AG04450 (cell line): ENCODE data around the gene ZNF783. TPM values are rescaled to one million over a fixed set of nuclear protein-coding genes. Genes with fewer than 3 reads are reported as not detected.

ENCODE experiments used
- CTCF ChIA-PET: fragments of 300-600, 350-600 bp; formaldehyde crosslinking; extraction: SDS; loops from one replicate; lab custom pipeline; 2022; ENCODE audit warnings: antibody characterized with exemption, inconsistent platforms; lab: Charles Lee
- POLR2A ChIA-PET: fragments of 350-600 bp; formaldehyde crosslinking; extraction: SDS; loops from one replicate; lab custom pipeline; 2021; ENCODE audit warnings: antibody characterized with exemption, inconsistent platforms; lab: Yijun Ruan, JAX
- DNase-seq: peaks from one replicate; pipeline ENCODE4 v3.0.0-alpha.2; 2011; ENCODE audit warnings: low read depth, low spot score
- H3K27ac ChIP-seq: one replicate; pipeline ENCODE4 v1.5.1; 2012; ENCODE audit warnings: low read depth, low read length, control low read depth
- H3K27me3 ChIP-seq: one replicate; pipeline ENCODE4 v1.6.0; 2012; ENCODE audit warnings: low read length; ENCODE audit not compliant: control insufficient read depth, insufficient read depth
- H3K4me3 ChIP-seq: 2 replicates; pipeline ENCODE4 v1.5.1; 2011; ENCODE audit warnings: mild to moderate bottlenecking, low read depth, low read length, control low read depth
- H3K9me3 ChIP-seq: 2 replicates; pipeline ENCODE4 v1.5.1; 2012; ENCODE audit warnings: low read length; ENCODE audit not compliant: control insufficient read depth, insufficient read depth
- polyA plus RNA-seq: library from polyadenylated mRNA; depleted of rRNA; stranded (reverse); fragments of >200 nt; gene quantifications from 2 replicates; pipeline ENCODE4 v1.2.3, GENCODE V29; 2011
- TF ChIP-seq, protein P1 (sequence below): IDR thresholded peaks from 2 replicates; pipeline ENCODE4 v1.5.1; 2011; ENCODE audit warnings: low read depth, low read length, control low read depth, inconsistent platforms

The ZNF783 gene
- polyA plus RNA-seq, 1 experiment = 5.2 TPM

DNA sequence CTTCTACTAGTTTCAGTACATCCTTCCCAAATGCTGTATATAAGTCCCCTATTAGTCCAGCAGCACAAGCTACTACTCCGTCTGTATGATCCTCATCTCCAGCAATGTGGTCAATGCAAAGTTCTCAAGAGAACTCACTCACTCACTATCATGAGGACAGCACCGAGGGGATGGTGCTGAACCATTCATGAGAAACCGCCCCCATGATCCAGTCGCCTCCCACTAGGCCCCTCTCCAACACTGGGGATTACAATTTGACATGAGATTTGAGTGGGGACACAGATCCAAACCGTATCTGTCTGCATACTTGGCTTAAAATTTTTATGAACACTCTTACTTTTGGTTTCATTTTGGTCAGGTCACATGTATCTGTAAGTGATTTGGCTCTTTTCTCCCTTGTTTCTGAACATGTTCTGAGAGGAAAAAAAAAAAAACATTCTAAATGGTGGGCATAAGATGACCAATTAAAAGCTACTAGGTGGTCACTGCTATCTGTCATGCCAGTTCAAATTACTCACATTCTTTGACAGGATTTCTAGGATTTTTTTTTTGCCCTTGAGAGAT is 60.1 kb downstream of the ZNF783 start:
- no peak overlapping the region for H3K27ac ChIP-seq
- POLR2A ChIA-PET = interaction anchor here (1.0 kb wide), 1 partner anchor 60 kb away, joined by 3 read pairs; the partner anchor contains the start of gene ZNF783
- DNase-seq = no peak
- H3K27me3 ChIP-seq = peaks cover 2% of the 10 kb centered on the region
- CTCF ChIA-PET = interaction anchor here (1.5 to 4.1 kb wide), 2 partner anchors 12 to 101 kb away, joined by 5 to 34 read pairs; no protein-coding TSS in a partner anchor
- no peaks in the 10 kb centered on the region for H3K9me3 ChIP-seq
- TF ChIP-seq, protein P1, sequence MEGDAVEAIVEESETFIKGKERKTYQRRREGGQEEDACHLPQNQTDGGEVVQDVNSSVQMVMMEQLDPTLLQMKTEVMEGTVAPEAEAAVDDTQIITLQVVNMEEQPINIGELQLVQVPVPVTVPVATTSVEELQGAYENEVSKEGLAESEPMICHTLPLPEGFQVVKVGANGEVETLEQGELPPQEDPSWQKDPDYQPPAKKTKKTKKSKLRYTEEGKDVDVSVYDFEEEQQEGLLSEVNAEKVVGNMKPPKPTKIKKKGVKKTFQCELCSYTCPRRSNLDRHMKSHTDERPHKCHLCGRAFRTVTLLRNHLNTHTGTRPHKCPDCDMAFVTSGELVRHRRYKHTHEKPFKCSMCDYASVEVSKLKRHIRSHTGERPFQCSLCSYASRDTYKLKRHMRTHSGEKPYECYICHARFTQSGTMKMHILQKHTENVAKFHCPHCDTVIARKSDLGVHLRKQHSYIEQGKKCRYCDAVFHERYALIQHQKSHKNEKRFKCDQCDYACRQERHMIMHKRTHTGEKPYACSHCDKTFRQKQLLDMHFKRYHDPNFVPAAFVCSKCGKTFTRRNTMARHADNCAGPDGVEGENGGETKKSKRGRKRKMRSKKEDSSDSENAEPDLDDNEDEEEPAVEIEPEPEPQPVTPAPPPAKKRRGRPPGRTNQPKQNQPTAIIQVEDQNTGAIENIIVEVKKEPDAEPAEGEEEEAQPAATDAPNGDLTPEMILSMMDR = no peak
- peak overlapping the region; percentile 42 for H3K4me3 ChIP-seq

DNA sequence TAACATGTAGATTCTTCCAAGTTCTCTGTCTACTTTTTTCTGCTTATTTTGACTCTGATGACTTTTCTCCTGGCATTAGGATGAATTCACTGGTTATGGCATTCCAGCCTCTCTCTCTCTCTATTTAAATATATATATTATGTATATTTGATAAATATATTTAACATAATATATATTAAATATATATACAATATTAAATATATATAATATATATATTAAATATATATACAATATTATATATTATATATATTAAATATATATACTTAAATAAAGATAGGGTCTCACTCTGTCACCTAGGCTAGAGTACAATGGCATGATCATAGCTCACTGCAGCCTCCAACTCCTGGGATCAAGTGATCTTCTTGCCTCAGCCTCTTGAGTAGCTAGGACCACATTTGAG is 60.7 kb downstream of the ZNF783 start:
- DNase-seq = no peak
- POLR2A ChIA-PET = no interaction called here
- Histone ChIP-seq H3K9me3 (no peaks in the 10 kb centered on the region), H3K4me3 (no peak overlapping the region), H3K27ac (no peak overlapping the region), H3K27me3 (no peaks in the 10 kb centered on the region)
- CTCF ChIA-PET = interaction anchor here (4.1 kb wide), 1 partner anchor 12 kb away, joined by 34 read pairs; no protein-coding TSS in a partner anchor
- TF ChIP-seq, protein P1 = no peak

DNA sequence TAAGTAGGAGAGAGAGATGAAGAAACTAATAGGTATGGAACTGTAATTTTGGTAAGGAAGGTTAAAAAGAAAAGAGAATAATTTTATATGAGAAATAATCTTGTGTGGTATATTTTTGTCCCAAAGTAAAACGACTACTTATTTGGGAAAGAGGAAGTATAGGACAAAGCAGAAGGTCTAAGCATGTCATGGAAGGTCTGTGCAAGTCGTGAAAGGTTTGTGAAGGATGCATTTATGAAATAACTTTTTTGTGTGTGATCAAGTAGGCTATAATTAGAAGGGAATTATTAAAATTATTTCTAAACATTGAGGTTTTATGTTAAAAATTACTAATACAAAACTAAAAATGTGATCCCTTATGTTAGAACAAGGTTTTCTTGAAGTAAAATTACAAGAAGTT is 63.3 kb downstream of the ZNF783 start:
- no peak overlapping the region for H3K4me3 ChIP-seq
- POLR2A ChIA-PET = interaction anchor here (0.5 kb wide), 1 partner anchor 102 kb away, joined by 5 read pairs; no protein-coding TSS in a partner anchor
- CTCF ChIA-PET = no interaction called here
- H3K9me3 ChIP-seq = no peaks in the 10 kb centered on the region
- TF ChIP-seq, protein P1 = no peak
- no peak overlapping the region for H3K27ac ChIP-seq
- no peak for DNase-seq
- no peaks in the 10 kb centered on the region for H3K27me3 ChIP-seq

DNA sequence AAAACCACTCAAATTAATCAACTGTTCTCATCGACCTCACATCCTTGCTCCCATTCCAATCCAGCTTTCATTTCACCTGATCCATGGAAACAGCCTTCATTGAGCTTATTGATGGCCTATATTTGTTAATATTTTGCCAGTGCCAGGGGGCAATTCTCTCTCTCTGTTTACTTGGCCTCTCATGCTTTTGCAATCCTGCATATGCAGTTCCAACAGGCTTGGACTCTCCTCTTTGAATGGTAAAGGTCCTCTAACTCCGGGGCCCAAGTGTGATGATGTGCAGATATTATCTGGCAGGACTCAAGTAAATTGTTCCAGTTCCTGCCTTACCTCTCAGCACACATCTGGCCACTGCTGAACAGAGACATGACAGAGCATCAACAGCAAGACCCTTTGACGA is 67.3 kb downstream of the ZNF783 start:
- Histone ChIP-seq H3K27ac (no peak overlapping the region), H3K27me3 (no peaks in the 10 kb centered on the region), H3K9me3 (no peaks in the 10 kb centered on the region; the same call in 1 of the 2 replicates), H3K4me3 (no peak overlapping the region)
- CTCF ChIA-PET = no interaction called here
- TF ChIP-seq, protein P1 = no peak
- DNase-seq = no peak
- POLR2A ChIA-PET = no interaction called here

DNA sequence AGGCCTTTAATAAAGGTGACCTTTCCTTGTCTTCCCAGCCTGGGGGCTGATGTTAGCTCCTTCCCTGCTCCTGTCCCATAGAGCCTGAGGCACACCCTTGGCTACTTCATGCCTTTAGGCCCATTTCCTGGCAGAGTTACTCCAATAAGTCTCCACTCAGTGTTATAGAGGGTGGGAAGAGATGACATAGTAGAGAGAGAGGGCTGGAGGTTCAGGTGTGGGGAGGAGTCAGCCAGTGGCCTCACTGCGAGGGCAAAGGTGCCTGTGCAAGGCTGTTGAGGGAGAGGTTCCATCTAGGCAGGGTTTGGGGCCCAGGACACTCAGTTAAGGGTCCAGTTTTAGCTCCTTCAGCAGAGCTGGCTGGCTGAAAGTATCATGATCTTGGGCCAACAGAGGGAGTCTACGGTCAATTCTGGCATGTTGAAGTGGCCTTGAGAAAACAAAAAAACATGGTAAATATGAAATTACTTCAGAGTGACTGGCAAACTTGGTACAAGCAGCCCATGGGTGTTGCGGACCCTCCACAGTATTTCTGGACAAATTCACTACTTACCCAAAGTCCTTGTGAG is 67.9 kb downstream of the ZNF783 start:
- ChIA-PET CTCF (no interaction called here), POLR2A (no interaction called here)
- Histone ChIP-seq H3K27me3 (no peaks in the 10 kb centered on the region), H3K27ac (no peak overlapping the region), H3K4me3 (no peak overlapping the region), H3K9me3 (no peaks in the 10 kb centered on the region; the same call in 1 of the 2 replicates)
- TF ChIP-seq, protein P1 = no peak
- DNase-seq = no peak
